HepG2 (cell line): ENCODE results near the gene LENEP. TPM values are rescaled to one million over a fixed set of nuclear protein-coding genes. Genes with fewer than 3 reads are reported as not detected.

Experiments
- ARHGAP35 ChIP-seq: sonication (generic); formaldehyde crosslinking; IDR thresholded peaks from 2 replicates; pipeline ENCODE4 v1.9.0; 2022; ENCODE audit warnings: mild to moderate bottlenecking, inconsistent platforms, moderate library complexity, missing genetic modification reagents, borderline replicate concordance
- CSRNP1 ChIP-seq: sonication (generic); formaldehyde crosslinking; IDR thresholded peaks from 2 replicates; pipeline ENCODE4 v1.8.1; 2023; ENCODE audit warnings: mild to moderate bottlenecking, missing genetic modification reagents
- GLI4 ChIP-seq: sonication (generic); formaldehyde crosslinking; IDR thresholded peaks from 2 replicates; pipeline ENCODE4 v1.5.1; 2020; ENCODE audit warnings: missing genetic modification reagents, mild to moderate bottlenecking, moderate library complexity, borderline replicate concordance
- JUNB ChIP-seq: sonication (generic); formaldehyde crosslinking; IDR thresholded peaks from 2 replicates; pipeline ENCODE4 v1.8.0; 2022; ENCODE audit warnings: missing genetic modification reagents, mild to moderate bottlenecking, borderline replicate concordance
- MTF1 ChIP-seq: sonication (generic); formaldehyde crosslinking; IDR thresholded peaks from 2 replicates; pipeline ENCODE4 v1.5.0; 2020; ENCODE audit warnings: missing genetic modification reagents
- NAIF1 ChIP-seq: sonication (generic); formaldehyde crosslinking; IDR thresholded peaks from 2 replicates; pipeline ENCODE4 v1.5.0; 2020; ENCODE audit warnings: mild to moderate bottlenecking, missing genetic modification reagents, borderline replicate concordance
- POGZ ChIP-seq: sonication (generic); formaldehyde crosslinking; IDR thresholded peaks from 2 replicates; pipeline ENCODE4 v1.4.0; 2020; ENCODE audit warnings: mild to moderate bottlenecking, missing genetic modification reagents
- SCMH1 ChIP-seq: sonication (generic); formaldehyde crosslinking; IDR thresholded peaks from 2 replicates; pipeline ENCODE4 v1.9.0; 2021; ENCODE audit warnings: missing genetic modification reagents, mild to moderate bottlenecking, borderline replicate concordance
- SKI ChIP-seq: fragments of 450-650 bp; IDR thresholded peaks from one replicate; pipeline ENCODE4 v1.6.1; 2018; ENCODE audit warnings: mild to moderate bottlenecking; ENCODE audit not compliant: partially characterized antibody
- SPEN ChIP-seq: sonication (generic); formaldehyde crosslinking; IDR thresholded peaks from 2 replicates; pipeline ENCODE4 v1.5.1; 2020; ENCODE audit warnings: low read depth, mild to moderate bottlenecking, missing genetic modification reagents
- SRSF1 ChIP-seq: fragments of 200-400 bp; formaldehyde crosslinking; optimal IDR thresholded peaks from 2 replicates; pipeline ENCODE3; 2017; ENCODE audit warnings: mild to moderate bottlenecking, low read depth, low read length, moderate library complexity
- THAP11 ChIP-seq: IDR thresholded peaks from 2 replicates; pipeline ENCODE4 v1.6.1; 2016; ENCODE audit warnings: missing biosample characterization, missing genetic modification reagents
- THAP7 ChIP-seq: sonication (generic); formaldehyde crosslinking; IDR thresholded peaks from 2 replicates; pipeline ENCODE4 v1.8.1; 2023; ENCODE audit warnings: mild to moderate bottlenecking, missing genetic modification reagents
- TOPORS ChIP-seq: sonication (generic); formaldehyde crosslinking; IDR thresholded peaks from 2 replicates; pipeline ENCODE4 v1.8.0; 2023; ENCODE audit warnings: mild to moderate bottlenecking, missing genetic modification reagents
- ZBTB34 ChIP-seq: sonication (generic); formaldehyde crosslinking; IDR thresholded peaks from 2 replicates; pipeline ENCODE4 v1.8.0; 2022; ENCODE audit warnings: mild to moderate bottlenecking, missing genetic modification reagents
- ZFP82 ChIP-seq: sonication (generic); formaldehyde crosslinking; IDR thresholded peaks from 2 replicates; pipeline ENCODE4 v1.5.1; 2020; ENCODE audit warnings: mild to moderate bottlenecking, missing genetic modification reagents, borderline replicate concordance
- ZGPAT ChIP-seq: IDR thresholded peaks from 2 replicates; pipeline ENCODE4 v1.6.1; 2016; ENCODE audit warnings: mild to moderate bottlenecking
- ZNF101 ChIP-seq: sonication (generic); formaldehyde crosslinking; IDR thresholded peaks from 2 replicates; pipeline ENCODE4 v1.4.0; 2020; ENCODE audit warnings: mild to moderate bottlenecking, low read depth, missing genetic modification reagents, borderline replicate concordance
- ZNF383 ChIP-seq: sonication (generic); formaldehyde crosslinking; IDR thresholded peaks from 2 replicates; pipeline ENCODE4 v1.4.0; 2020; ENCODE audit warnings: missing genetic modification reagents, mild to moderate bottlenecking, borderline replicate concordance
- ZNF432 ChIP-seq: sonication (generic); formaldehyde crosslinking; IDR thresholded peaks from 2 replicates; pipeline ENCODE4 v1.5.0; 2020; ENCODE audit warnings: missing genetic modification reagents, mild to moderate bottlenecking, borderline replicate concordance
- ZNF737 ChIP-seq: sonication (generic); formaldehyde crosslinking; IDR thresholded peaks from 2 replicates; pipeline ENCODE4 v1.5.0; 2020; ENCODE audit warnings: missing genetic modification reagents, mild to moderate bottlenecking, borderline replicate concordance
- ZNF780A ChIP-seq: sonication (generic); formaldehyde crosslinking; IDR thresholded peaks from 2 replicates; pipeline ENCODE4 v1.8.0; 2022; ENCODE audit warnings: mild to moderate bottlenecking, missing genetic modification reagents, moderate library complexity
- polyA plus RNA-seq, 8 experiments: library from polyadenylated mRNA; depleted of rRNA in 3 of 8; stranded (reverse) in 7 of 8; unstranded in 1 of 8; fragments of >200 nt; fragmentation: Illumina TruSeq in 4 of 8; extraction: Trizol in 4 of 8; gene quantifications; 2 replicates each; pipeline versions ENCODE4 v1.2.1 to v1.2.3, GENCODE V29; 2011 to 2016; ENCODE audit warnings: low read depth in 4 of 8, missing spikeins in 1 of 8, mixed read lengths in 1 of 8; ENCODE audit not compliant: insufficient read depth in 1 of 8
- total RNA-seq, 5 experiments: library from RNA; depleted of rRNA; stranded (reverse); fragments of >200 nt; fragmentation: Illumina TruSeq; extraction: Trizol; gene quantifications; 2 replicates each; pipeline ENCODE4 v1.2.3, GENCODE V29; 2016; ENCODE audit warnings: low read depth in 1 of 5

The LENEP gene
- total and polyA plus RNA-seq, 2 of the 13 experiments (the other 11 are each of a cell fraction or from before 2014, with no cell fraction given) = 0.29 TPM; not detected in 1

GRCh38 chr1:154974808-154975408 is 18.5 kb upstream of the LENEP start (continued):
- TF ChIP-seq ZGPAT (CRISPR knock-in tag) (no peak), TOPORS (no peak; the same call in 1 of the 2 replicates), SCMH1 (no peak), ZBTB34 (no peak; the same call in 1 of the 2 replicates), CSRNP1 (peak; percentile 13), NAIF1 (CRISPR knock-in tag) (no peak; the same call in 1 of the 2 replicates), JUNB (no peak), SPEN (0 out of 2 replicates have a peak, but pooled peaks have one; percentile 4), THAP7 (CRISPR knock-in tag) (no peak), ZNF383 (no peak), POGZ (CRISPR knock-in tag) (no peak), THAP11 (CRISPR knock-in tag) (no peak), SKI (no peak), ARHGAP35 (CRISPR knock-in tag) (no peak), ZNF737 (CRISPR knock-in tag) (no peak), ZNF780A (CRISPR knock-in tag) (no peak), ZNF101 (CRISPR knock-in tag) (no peak), MTF1 (no peak), GLI4 (CRISPR knock-in tag) (no peak), ZFP82 (CRISPR knock-in tag) (no peak), ZNF432 (CRISPR knock-in tag) (no peak), SRSF1 (no peak)
